Measurements from ENCODE around the gene CADM2.

DNA sequence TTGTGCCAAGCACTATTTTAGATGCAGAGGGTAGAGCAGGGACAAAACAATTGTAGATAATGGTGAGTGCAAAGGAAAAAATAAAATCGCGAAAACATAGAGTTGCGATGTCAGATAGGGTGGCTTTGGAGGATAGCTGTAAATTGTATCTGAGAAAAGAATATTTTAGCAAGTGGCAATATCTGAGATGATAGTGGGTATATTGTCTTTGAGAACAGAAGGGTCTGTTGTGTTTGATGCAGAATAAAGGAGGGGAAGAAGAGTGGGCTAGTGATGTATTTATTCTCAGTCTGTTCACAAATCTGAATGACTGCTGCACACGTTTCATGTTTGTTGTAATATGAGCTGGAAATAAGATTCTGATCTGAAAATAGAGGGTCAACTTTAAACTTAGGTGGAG, 396.8 kb downstream of the CADM2 start:
- TF ChIP-seq POLR2AphosphoS5 (IDR thresholded peaks at IDR 0.05; ENCODE audit: borderline replicate concordance, low read depth, low read length) (no peak), EZH2 (IDR thresholded peaks at IDR 0.05) (no peak)

All from SK-N-MC (cell line).